GM12878 (cell line): ENCODE data around the gene SMOC2. TPM values are rescaled to one million over a fixed set of nuclear protein-coding genes. Genes with fewer than 3 reads are reported as not detected.

ENCODE experiments used
- ATAC-seq: fragments of 200-7000 bp; cut with Tn5 transposase; 3 replicates; pipeline ENCODE4 v1.9.1; 2020; ENCODE audit warnings: mild to moderate bottlenecking, moderate library complexity
- BruUV-seq: library from RNA; stranded (reverse); fragments of 400-500 nt; replicated peaks from 2 replicates; lab custom pipeline; 2021; lab: Mats Ljungman, UMichigan
- CTCF ChIA-PET: fragments of 300-600 bp; sonication (Branson Sonifier 250); formaldehyde crosslinking; extraction: SDS; loops from one replicate; lab custom pipeline; 2021; ENCODE audit warnings: inconsistent platforms; lab: Yijun Ruan, JAX
- POLR2A ChIA-PET: fragments of 350-600 bp; formaldehyde crosslinking; extraction: SDS; loops from one replicate; lab custom pipeline; 2021; ENCODE audit warnings: inconsistent platforms; lab: Charles Lee
- RAD21 ChIA-PET: fragments of 300-600 bp; sonication (Branson Sonifier 250); formaldehyde crosslinking; loops from one replicate; lab custom pipeline; 2023; ENCODE audit warnings: antibody characterized with exemption; ENCODE audit not compliant: unreplicated experiment; lab: Charles Lee
- SMC1A ChIA-PET: fragments of 300-600 bp; sonication (Branson Sonifier 250); formaldehyde crosslinking; loops from one replicate; lab custom pipeline; 2023; ENCODE audit not compliant: unreplicated experiment, uncharacterized antibody; lab: Charles Lee
- DNase-seq: peaks from one replicate; pipeline ENCODE4 v3.0.0-alpha.2; 2011; ENCODE audit warnings: low read depth, low spot score
- FAIRE-seq: peaks from 3 replicates; lab custom pipeline; 2011; peaks lifted over from hg19 to GRCh38; lab: Jason Lieb, UNC
- H2AFZ ChIP-seq: 2 replicates; pipeline ENCODE4 v1.6.0; 2011; ENCODE audit warnings: low read depth, low read length, control low read depth; ENCODE audit not compliant: control insufficient read depth
- H3K27ac ChIP-seq: 2 replicates; pipeline ENCODE4 v1.5.1; 2011; ENCODE audit warnings: control low read depth; ENCODE audit not compliant: control insufficient read depth, insufficient read depth
- H3K27me3 ChIP-seq, 2 experiments: replicated peaks in 1 of 2; 2 replicates each; pipeline versions ENCODE4 v1.6.0 to v1.6.1; 2011; ENCODE audit warnings: low read length in 1 of 2; ENCODE audit not compliant: control insufficient read depth in 2 of 2, insufficient read depth in 2 of 2
- H3K36me3 ChIP-seq, 2 experiments: 2 replicates each; pipeline ENCODE4 v1.5.1; 2011; ENCODE audit warnings: low read length in 1 of 2; ENCODE audit not compliant: control insufficient read depth in 2 of 2, insufficient read depth in 2 of 2
- H3K4me1 ChIP-seq: 2 replicates; pipeline ENCODE4 v1.6.1; 2011; ENCODE audit warnings: mild to moderate bottlenecking, low read length, moderate library complexity, mixed read lengths; ENCODE audit not compliant: control insufficient read depth, insufficient read depth
- H3K4me2 ChIP-seq: 2 replicates; pipeline ENCODE4 v1.6.0; 2011; ENCODE audit warnings: control low read depth; ENCODE audit not compliant: control insufficient read depth, insufficient read depth
- H3K4me3 ChIP-seq: fragments of 200-600 bp; sonication (generic); 2 replicates; pipeline ENCODE4 v1.5.1; 2016
- H3K79me2 ChIP-seq: 2 replicates; pipeline ENCODE4 v1.6.0; 2011; ENCODE audit warnings: low read length; ENCODE audit not compliant: control insufficient read depth, insufficient read depth
- H3K9ac ChIP-seq: 2 replicates; pipeline ENCODE4 v1.8.0; 2011; ENCODE audit warnings: low read length, control low read depth, mixed read lengths; ENCODE audit not compliant: control insufficient read depth, insufficient read depth
- H3K9me3 ChIP-seq: replicated peaks from 3 replicates; pipeline ENCODE4 v1.5.1; 2011; ENCODE audit warnings: mild to moderate bottlenecking, low read length; ENCODE audit not compliant: control insufficient read depth, insufficient read depth
- H4K20me1 ChIP-seq: 2 replicates; pipeline ENCODE4 v1.6.0; 2011; ENCODE audit not compliant: control insufficient read depth, insufficient read depth
- DPF2 ChIP-seq: fragments of 450-650 bp; IDR thresholded peaks from 2 replicates; pipeline ENCODE4 v1.6.1; 2017; ENCODE audit warnings: mild to moderate bottlenecking
- EP300 ChIP-seq, 2 experiments: fragments of 150-350 bp in 1 of 2; IDR thresholded peaks; 2 replicates each; pipeline ENCODE4 v1.6.1; 2011 to 2012; ENCODE audit warnings: low read depth in 2 of 2, low read length in 2 of 2, borderline replicate concordance in 1 of 2, improper control_type of control experiment in 1 of 2, inconsistent platforms in 1 of 2; ENCODE audit not compliant: control insufficient read depth in 1 of 2
- HCFC1 ChIP-seq: fragments of 150-350 bp; IDR thresholded peaks from 2 replicates; pipeline ENCODE4 v1.6.1; 2014; ENCODE audit warnings: low read length
- KDM1A ChIP-seq: fragments of 200-600 bp; sonication (generic); IDR thresholded peaks from 2 replicates; pipeline ENCODE4 v1.6.1; 2016; ENCODE audit warnings: borderline replicate concordance
- POU2F2 ChIP-seq: IDR thresholded peaks from 3 replicates; pipeline ENCODE4 v1.6.1; 2011; ENCODE audit warnings: low read depth, mild to moderate bottlenecking, low read length, borderline replicate concordance
- STAT3 ChIP-seq: IDR thresholded peaks from 2 replicates; pipeline ENCODE4 v1.6.1; 2011; ENCODE audit warnings: low read depth, low read length, improper control_type of control experiment
- ZBED1 ChIP-seq: IDR thresholded peaks from 2 replicates; pipeline ENCODE4 v1.6.1; 2016; ENCODE audit warnings: borderline replicate concordance
- ZNF207 ChIP-seq: fragments of 450-650 bp; IDR thresholded peaks from 2 replicates; pipeline ENCODE4 v1.6.1; 2014; ENCODE audit warnings: antibody characterized with exemption, mild to moderate bottlenecking, borderline replicate concordance
- ZNF24 ChIP-seq: fragments of 450-650 bp; IDR thresholded peaks from 2 replicates; pipeline ENCODE4 v1.6.1; 2017; ENCODE audit warnings: antibody characterized with exemption, mild to moderate bottlenecking
- ZNF274 ChIP-seq: IDR thresholded peaks from one replicate; pipeline ENCODE4 v1.8.0; 2011; ENCODE audit not compliant: insufficient read length, insufficient read depth
- WGBS: methylation state at CpG from one replicate; pipeline ENCODE4 v1.1.6; 2016; ENCODE audit warnings: low lambda C conversion rate; ENCODE audit not compliant: insufficient replicate concordance, insufficient coverage; ENCODE audit errors: missing lambda C conversion rate; 5-methylcytosine and 5-hydroxymethylcytosine counted together
- in situ Hi-C: fragments of 300-500 bp; cut with MboI; formaldehyde crosslinking; loops from 9 replicates; pipeline ENCODE4 v1.14.3; 2018; ENCODE audit warnings: mixed read lengths
- intact Hi-C: fragments of 100-400 bp; cut with micrococcal nuclease; formaldehyde crosslinking; loops from one replicate; pipeline ENCODE4 v1.14.2; 2022; ENCODE audit not compliant: unreplicated experiment
- polyA plus RNA-seq, 11 experiments: library from polyadenylated mRNA; depleted of rRNA in 4 of 11; unstranded in 6 of 11; stranded (reverse) in 5 of 11; fragments of >200 nt; fragmentation: Nextera tagmentation in 4 of 11; fragmentation: Illumina TruSeq in 1 of 11; extraction: Ambion mirVana in 4 of 11; extraction: Trizol in 1 of 11; gene quantifications; 1 replicate in 1 of 11; 2 replicates in 10 of 11; pipeline versions ENCODE4 v1.2.1 to v1.2.3, GENCODE V29; 2011 to 2016; ENCODE audit warnings: inconsistent platforms in 2 of 11, missing spikeins in 2 of 11, low read depth in 1 of 11
- total RNA-seq, 4 experiments: library from RNA; depleted of rRNA in 3 of 4; stranded (reverse); fragments of >200 nt in 3 of 4; fragmentation: Illumina TruSeq in 1 of 4; extraction: Trizol in 1 of 4; gene quantifications; 2 replicates each; pipeline versions ENCODE4 v1.2.1 to v1.2.3, GENCODE V29; 2013 to 2021
- TF ChIP-seq, protein P1 (sequence below): fragments of 450-650 bp; IDR thresholded peaks from 2 replicates; pipeline ENCODE4 v1.6.1; 2016; ENCODE audit warnings: mild to moderate bottlenecking
- TF ChIP-seq, protein P2 (sequence below): fragments of 450-650 bp; formaldehyde crosslinking; IDR thresholded peaks from 2 replicates; pipeline ENCODE4 v1.4.0; 2020; ENCODE audit warnings: mild to moderate bottlenecking, moderate library complexity
- TF ChIP-seq, protein P3 (sequence below): fragments of 450-650 bp; IDR thresholded peaks from 2 replicates; pipeline ENCODE4 v1.6.1; 2017; ENCODE audit warnings: mild to moderate bottlenecking

SMOC2 gene
- total and polyA plus RNA-seq, 10 of the 15 experiments (the other 5 are each of a cell fraction or from before 2014, with no cell fraction given), result 0.10 to 0.12 TPM; not detected in 8

DNA sequence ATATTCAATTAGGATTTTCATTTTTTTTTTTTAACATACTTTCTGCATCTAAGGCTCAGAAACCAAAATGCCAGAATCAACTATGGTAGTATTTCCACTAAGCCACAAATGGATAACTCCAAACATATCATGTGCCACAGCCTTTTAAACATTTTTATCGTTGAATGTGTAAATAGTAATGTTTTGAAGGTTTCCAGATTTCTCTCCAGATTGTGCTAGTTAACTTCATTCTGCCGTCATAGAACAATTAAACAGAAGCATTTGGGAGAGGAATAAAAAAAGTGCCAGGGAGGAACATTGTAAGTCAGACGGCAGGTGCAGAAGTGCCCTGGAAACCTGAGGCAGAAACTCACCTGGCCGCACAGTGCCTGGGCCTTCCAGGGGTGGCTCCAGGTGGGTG lies 23.6 kb downstream of the SMOC2 start:
- in situ Hi-C loops (no loop called here), intact Hi-C loops (no loop called here)
- no TSS peak for BruUV-seq
- ATAC-seq (no peak), DNase-seq (no peak), FAIRE-seq (no peak)
- POLR2A ChIA-PET, result no interaction called here
- SMC1A ChIA-PET, result no interaction called here
- no peaks in the 10 kb centered on the region for H3K36me3 ChIP-seq
- H3K4me3 ChIP-seq, result no peak overlapping the region
- no peaks in the 10 kb centered on the region for H4K20me1 ChIP-seq
- H3K9ac ChIP-seq, result no peak overlapping the region
- RAD21 ChIA-PET, result no interaction called here
- no peaks in the 10 kb centered on the region for H3K79me2 ChIP-seq
- H3K27me3 ChIP-seq, result no peaks in the 10 kb centered on the region
- H2AFZ ChIP-seq, result no peak overlapping the region
- no peak overlapping the region for H3K27ac ChIP-seq
- CTCF ChIA-PET, result no interaction called here
- no peaks in the 10 kb centered on the region for H3K9me3 ChIP-seq
- H3K4me1 ChIP-seq, result no peaks in the 10 kb centered on the region
- WGBS, result 54% methylated on average over 4 of the region's 4 CpGs
- no peak for TF ChIP-seq STAT3
- TF ChIP-seq ZNF274, result no peak
- no peak for TF ChIP-seq ZNF24
- TF ChIP-seq, protein P1, sequence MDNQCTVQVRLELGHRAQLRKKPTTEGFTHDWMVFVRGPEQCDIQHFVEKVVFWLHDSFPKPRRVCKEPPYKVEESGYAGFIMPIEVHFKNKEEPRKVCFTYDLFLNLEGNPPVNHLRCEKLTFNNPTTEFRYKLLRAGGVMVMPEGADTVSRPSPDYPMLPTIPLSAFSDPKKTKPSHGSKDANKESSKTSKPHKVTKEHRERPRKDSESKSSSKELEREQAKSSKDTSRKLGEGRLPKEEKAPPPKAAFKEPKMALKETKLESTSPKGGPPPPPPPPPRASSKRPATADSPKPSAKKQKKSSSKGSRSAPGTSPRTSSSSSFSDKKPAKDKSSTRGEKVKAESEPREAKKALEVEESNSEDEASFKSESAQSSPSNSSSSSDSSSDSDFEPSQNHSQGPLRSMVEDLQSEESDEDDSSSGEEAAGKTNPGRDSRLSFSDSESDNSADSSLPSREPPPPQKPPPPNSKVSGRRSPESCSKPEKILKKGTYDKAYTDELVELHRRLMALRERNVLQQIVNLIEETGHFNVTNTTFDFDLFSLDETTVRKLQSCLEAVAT, result no peak
- TF ChIP-seq HCFC1, result no peak
- TF ChIP-seq ZNF207, result no peak
- no peak for TF ChIP-seq KDM1A
- no peak for TF ChIP-seq DPF2
- no peak for TF ChIP-seq POU2F2
- TF ChIP-seq, protein P2, sequence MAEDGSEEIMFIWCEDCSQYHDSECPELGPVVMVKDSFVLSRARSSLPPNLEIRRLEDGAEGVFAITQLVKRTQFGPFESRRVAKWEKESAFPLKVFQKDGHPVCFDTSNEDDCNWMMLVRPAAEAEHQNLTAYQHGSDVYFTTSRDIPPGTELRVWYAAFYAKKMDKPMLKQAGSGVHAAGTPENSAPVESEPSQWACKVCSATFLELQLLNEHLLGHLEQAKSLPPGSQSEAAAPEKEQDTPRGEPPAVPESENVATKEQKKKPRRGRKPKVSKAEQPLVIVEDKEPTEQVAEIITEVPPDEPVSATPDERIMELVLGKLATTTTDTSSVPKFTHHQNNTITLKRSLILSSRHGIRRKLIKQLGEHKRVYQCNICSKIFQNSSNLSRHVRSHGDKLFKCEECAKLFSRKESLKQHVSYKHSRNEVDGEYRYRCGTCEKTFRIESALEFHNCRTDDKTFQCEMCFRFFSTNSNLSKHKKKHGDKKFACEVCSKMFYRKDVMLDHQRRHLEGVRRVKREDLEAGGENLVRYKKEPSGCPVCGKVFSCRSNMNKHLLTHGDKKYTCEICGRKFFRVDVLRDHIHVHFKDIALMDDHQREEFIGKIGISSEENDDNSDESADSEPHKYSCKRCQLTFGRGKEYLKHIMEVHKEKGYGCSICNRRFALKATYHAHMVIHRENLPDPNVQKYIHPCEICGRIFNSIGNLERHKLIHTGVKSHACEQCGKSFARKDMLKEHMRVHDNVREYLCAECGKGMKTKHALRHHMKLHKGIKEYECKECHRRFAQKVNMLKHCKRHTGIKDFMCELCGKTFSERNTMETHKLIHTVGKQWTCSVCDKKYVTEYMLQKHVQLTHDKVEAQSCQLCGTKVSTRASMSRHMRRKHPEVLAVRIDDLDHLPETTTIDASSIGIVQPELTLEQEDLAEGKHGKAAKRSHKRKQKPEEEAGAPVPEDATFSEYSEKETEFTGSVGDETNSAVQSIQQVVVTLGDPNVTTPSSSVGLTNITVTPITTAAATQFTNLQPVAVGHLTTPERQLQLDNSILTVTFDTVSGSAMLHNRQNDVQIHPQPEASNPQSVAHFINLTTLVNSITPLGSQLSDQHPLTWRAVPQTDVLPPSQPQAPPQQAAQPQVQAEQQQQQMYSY (CRISPR knock-in tag), result no peak
- no peak for TF ChIP-seq ZBED1
- no peak for TF ChIP-seq EP300 (IDR thresholded peaks at IDR 0.05; ENCODE audit: borderline replicate concordance in 1 of 2, control insufficient read depth in 1 of 2, low read depth in 2 of 2, low read length in 2 of 2)
- TF ChIP-seq, protein P3, sequence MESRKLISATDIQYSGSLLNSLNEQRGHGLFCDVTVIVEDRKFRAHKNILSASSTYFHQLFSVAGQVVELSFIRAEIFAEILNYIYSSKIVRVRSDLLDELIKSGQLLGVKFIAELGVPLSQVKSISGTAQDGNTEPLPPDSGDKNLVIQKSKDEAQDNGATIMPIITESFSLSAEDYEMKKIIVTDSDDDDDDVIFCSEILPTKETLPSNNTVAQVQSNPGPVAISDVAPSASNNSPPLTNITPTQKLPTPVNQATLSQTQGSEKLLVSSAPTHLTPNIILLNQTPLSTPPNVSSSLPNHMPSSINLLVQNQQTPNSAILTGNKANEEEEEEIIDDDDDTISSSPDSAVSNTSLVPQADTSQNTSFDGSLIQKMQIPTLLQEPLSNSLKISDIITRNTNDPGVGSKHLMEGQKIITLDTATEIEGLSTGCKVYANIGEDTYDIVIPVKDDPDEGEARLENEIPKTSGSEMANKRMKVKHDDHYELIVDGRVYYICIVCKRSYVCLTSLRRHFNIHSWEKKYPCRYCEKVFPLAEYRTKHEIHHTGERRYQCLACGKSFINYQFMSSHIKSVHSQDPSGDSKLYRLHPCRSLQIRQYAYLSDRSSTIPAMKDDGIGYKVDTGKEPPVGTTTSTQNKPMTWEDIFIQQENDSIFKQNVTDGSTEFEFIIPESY, result no peak
- no peak overlapping the region for H3K4me2 ChIP-seq
